ENCODE data around the gene TEFM.

The TEFM gene

GRCh38 chr17:30897311-30897710 is 8.7 kb downstream of the TEFM start:
- no peaks in the 10 kb centered on the region for H3K9me3 Mint-ChIP-seq (ENCODE audit: low read depth)
- no peak overlapping the region for H3K4me3 Mint-ChIP-seq
- no peaks in the 10 kb centered on the region for H3K27me3 Mint-ChIP-seq
- H3K36me3 Mint-ChIP-seq: no peaks in the 10 kb centered on the region
- peaks cover 14% of the 10 kb centered on the region for H3K4me1 Mint-ChIP-seq (ENCODE audit: low read depth)
- no peak overlapping the region for H3K27ac Mint-ChIP-seq

- no peaks in the 10 kb centered on the region for H3K36me3 Mint-ChIP-seq
- no peaks in the 10 kb centered on the region for H3K9me3 Mint-ChIP-seq (ENCODE audit: low read depth)
- peak overlapping the region; percentile 12 for H3K27ac Mint-ChIP-seq
- no peak overlapping the region for H3K4me3 Mint-ChIP-seq
- no peaks in the 10 kb centered on the region for H3K4me1 Mint-ChIP-seq (ENCODE audit: low read depth)
- H3K27me3 Mint-ChIP-seq: no peaks in the 10 kb centered on the region
Observed at GRCh38 chr17:30894236-30894635, 11.8 kb downstream of the TEFM start.

- no peak overlapping the region for H3K27ac Mint-ChIP-seq
- H3K36me3 Mint-ChIP-seq: peaks cover 2% of the 10 kb centered on the region
- H3K27me3 Mint-ChIP-seq: no peaks in the 10 kb centered on the region
- H3K4me1 Mint-ChIP-seq (ENCODE audit: low read depth): no peaks in the 10 kb centered on the region
- no peak overlapping the region for H3K4me3 Mint-ChIP-seq
- H3K9me3 Mint-ChIP-seq (ENCODE audit: low read depth): no peaks in the 10 kb centered on the region
Observed at GRCh38 chr17:30886187-30886586, 19.9 kb downstream of the TEFM start.

- no peaks in the 10 kb centered on the region for H3K4me1 Mint-ChIP-seq (ENCODE audit: low read depth)
- H3K4me3 Mint-ChIP-seq: no peak overlapping the region
- H3K27me3 Mint-ChIP-seq: no peaks in the 10 kb centered on the region
- H3K36me3 Mint-ChIP-seq: peaks cover 20% of the 10 kb centered on the region
- H3K9me3 Mint-ChIP-seq (ENCODE audit: low read depth): no peaks in the 10 kb centered on the region
- H3K27ac Mint-ChIP-seq: no peak overlapping the region
Observed at GRCh38 chr17:30869005-30869404, 37.0 kb downstream of the TEFM start.

GRCh38 chr17:30864636-30865035 is 41.4 kb downstream of the TEFM start:
- Mint-ChIP-seq H3K27me3 (no peaks in the 10 kb centered on the region), H3K4me1 (ENCODE audit: low read depth) (no peaks in the 10 kb centered on the region), H3K27ac (no peak overlapping the region), H3K36me3 (peaks cover 11% of the 10 kb centered on the region), H3K4me3 (no peak overlapping the region), H3K9me3 (ENCODE audit: low read depth) (no peaks in the 10 kb centered on the region)

GRCh38 chr17:30858556-30859250 is 47.3 kb downstream of the TEFM start:
- H3K36me3 Mint-ChIP-seq: peaks cover 5% of the 10 kb centered on the region

GRCh38 chr17:30854146-30854545 is 51.9 kb downstream of the TEFM start:
- Mint-ChIP-seq H3K9me3 (ENCODE audit: low read depth) (no peaks in the 10 kb centered on the region), H3K4me1 (ENCODE audit: low read depth) (no peaks in the 10 kb centered on the region), H3K4me3 (no peak overlapping the region), H3K36me3 (peaks cover 9% of the 10 kb centered on the region), H3K27ac (no peak overlapping the region), H3K27me3 (no peaks in the 10 kb centered on the region)

More at GRCh38 chr17:30858556-30859250, 47.3 kb downstream of the TEFM start:
- H3K27me3 Mint-ChIP-seq: no peaks in the 10 kb centered on the region
- no peaks in the 10 kb centered on the region for H3K4me1 Mint-ChIP-seq (ENCODE audit: low read depth)
- no peak overlapping the region for H3K4me3 Mint-ChIP-seq
- H3K27ac Mint-ChIP-seq: no peak overlapping the region
- H3K9me3 Mint-ChIP-seq (ENCODE audit: low read depth): no peaks in the 10 kb centered on the region
